Glomerular visceral epithelial cell (primary cell): ENCODE measurements around the gene KCNG2.

Experiments used
- DNase-seq: peaks from one replicate; pipeline ENCODE4 v3.0.0-alpha.2; 2016; ENCODE audit errors: extremely low spot score

KCNG2 gene

GRCh38 chr18:79768745-79769144 is 29.0 kb upstream of the KCNG2 start:
- DNase-seq: no peak

DNA sequence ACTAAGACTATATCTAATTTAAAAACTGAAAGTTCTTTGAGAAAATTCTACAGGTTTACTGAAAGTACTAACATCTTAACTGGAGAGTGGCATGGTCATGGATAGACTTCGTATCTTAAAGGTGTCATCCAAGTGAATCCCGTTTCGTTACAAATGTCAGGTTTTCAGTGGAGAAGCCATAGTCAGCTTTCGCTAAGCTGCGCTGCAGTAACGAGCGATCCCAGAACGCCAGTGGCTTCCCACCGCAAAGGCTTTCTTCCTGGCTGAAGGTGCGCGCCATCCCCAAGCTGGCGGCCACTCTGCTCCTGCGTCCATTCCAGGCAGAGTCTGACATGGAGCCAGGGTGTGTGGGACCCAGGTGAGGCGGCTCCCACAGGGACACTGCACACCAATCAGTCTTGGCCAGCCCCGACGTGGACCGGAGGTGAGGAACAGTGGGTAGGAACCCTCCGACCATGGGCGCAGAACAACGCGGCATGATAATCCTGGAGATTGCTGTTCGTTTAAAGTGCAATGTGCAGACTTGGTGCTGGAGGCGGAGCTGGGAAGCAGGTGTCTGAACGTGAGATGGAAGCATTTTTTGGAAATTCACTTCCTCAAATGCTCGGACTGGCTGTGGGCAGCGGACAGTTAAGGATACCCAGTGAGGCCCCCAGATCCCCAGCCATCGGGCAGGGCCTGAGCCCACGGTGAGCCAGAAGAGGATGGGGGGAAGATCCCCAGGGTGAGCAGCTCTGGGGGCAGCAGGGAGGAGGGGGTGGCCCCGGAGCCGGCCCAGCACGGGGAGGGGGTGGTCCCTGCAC is 27.8 kb upstream of the KCNG2 start:
- DNase-seq: no peak

GRCh38 chr18:79770501-79770815 is 27.3 kb upstream of the KCNG2 start:
- DNase-seq: no peak

GRCh38 chr18:79770826-79771225 is 26.9 kb upstream of the KCNG2 start:
- no peak for DNase-seq

DNA sequence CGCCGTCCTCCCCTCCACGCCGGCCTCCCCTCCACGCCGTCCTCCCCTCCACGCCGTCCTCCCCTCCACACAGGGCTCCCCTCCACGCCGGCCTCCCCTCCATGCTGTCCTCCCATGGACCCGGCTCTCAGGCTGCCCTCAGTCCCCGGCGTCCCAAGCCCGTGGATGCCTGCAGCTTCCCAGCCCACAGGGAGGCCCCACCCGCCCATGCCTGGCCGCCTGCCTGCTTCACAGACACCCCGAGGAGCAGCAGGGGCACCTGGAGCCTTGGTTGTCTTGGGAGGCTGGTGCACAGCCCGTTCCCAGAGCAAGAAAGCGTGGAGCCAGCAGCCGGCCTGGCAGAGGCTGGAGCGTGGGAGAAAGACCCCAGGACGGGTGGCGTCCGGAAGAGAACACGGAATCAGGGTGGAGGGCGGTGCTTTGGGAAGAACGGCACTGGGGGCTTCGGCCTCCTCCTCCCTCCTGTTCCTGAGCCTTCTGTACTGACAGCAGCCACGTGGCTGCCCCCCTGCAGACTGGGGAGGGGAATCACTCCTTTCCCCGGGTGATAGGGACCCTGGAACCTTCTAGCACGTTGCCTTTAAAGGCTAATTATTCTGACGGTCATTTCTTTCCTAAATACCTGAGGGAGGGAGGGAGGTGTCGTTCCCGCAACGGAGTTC is 26.2 kb upstream of the KCNG2 start:
- no peak for DNase-seq

- DNase-seq: no peak
These were observed 25.5 kb upstream of the KCNG2 start for GRCh38 chr18:79772108-79772864.

DNA sequence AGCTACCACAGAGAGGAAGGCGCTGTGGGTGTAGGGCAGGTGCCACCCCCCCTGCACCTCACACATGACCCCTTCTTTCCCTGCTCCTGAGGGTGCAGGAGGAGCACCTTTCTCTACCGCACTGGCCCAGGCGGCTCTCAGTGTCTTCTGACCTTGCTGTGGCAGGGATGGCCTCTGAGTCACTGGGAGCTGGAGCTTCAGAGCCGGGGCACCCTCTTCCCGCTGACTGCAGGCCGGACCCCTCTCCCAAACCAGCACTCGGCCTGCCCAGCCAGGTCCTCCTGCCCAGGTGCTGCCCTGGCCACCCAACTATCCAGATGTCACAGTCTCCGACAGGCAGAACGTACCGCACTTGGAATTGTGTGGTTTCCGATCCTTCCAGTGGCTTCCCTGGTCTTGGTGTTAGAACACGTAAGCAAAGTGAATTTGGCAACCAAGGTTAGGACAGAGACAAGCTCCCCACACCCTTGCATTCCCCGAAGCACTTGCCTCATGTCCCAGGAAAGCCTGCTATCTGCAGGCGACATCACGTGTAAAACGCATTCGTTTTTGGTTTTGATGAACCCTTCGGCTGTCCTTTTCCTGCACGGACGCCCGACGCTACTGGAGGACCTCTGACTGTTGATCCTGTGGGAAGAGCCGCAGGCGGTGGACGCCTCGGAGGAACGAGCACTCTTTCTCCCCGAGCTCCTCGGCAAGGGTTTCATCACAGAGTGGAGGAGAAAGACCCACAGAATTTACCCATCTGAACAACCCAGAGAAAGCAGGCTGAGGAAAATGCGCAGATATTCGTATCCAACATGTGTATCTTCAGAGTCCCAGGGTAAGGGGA is 24.7 kb upstream of the KCNG2 start:
- DNase-seq: no peak

DNA sequence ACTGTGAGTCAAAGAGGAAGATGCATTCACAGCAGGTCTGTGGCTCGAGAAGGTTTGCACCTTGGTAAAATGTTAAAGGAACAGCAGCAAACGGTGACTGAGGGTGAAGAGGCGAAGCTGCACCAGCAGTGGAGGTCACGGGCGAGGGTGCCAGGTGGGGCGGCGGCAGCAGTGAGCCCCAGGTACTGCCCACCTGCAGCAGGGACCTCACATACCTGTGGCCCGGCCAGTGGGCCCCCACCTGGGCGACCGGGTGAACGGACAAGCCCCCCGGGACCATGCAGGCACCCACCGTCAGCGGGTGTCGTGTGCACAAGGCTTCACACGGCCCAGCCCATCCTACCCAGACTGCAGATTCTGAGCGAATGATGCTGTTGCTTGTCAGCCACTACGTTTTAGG is 23.6 kb upstream of the KCNG2 start:
- DNase-seq: no peak

DNA sequence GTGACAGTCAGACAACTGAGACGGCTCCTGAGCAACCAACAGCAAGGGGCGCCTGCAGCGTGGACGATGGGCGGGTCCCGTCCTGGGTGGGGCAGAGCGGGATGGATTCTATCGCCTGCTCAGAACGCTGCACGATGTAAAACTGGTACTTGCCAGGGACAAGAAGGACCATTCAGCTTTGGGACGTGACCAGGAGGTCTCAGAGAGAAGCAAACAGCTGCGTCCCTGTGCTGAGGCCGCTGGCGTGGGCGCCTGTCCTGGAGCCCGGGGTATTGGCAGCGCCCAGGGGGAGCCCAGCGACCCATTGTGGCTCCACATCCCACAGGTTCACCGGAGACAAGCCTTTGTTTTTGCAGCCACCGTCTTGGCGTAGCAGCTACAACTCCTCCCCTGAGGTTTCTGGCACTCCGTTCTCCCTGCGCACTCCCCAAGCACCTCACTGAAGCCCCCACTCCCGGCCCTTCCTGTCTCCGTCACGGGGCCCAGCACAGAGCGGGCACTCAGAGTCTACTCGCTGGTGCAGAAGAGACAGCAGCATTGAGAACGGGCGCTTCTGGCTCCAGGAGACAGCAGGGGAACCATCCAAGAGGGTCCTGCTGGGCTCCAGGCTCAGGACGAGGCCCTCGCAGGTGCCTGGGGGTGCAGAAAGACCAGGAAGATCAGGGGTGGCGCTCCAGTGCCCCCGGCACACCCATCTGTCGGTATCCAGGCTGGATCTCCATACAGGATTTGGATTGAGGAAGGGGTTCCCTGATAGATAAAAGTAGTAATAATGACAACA is 22.1 kb upstream of the KCNG2 start:
- DNase-seq: no peak

- DNase-seq: no peak
These were observed 21.1 kb upstream of the KCNG2 start for GRCh38 chr18:79776674-79777073.

DNA sequence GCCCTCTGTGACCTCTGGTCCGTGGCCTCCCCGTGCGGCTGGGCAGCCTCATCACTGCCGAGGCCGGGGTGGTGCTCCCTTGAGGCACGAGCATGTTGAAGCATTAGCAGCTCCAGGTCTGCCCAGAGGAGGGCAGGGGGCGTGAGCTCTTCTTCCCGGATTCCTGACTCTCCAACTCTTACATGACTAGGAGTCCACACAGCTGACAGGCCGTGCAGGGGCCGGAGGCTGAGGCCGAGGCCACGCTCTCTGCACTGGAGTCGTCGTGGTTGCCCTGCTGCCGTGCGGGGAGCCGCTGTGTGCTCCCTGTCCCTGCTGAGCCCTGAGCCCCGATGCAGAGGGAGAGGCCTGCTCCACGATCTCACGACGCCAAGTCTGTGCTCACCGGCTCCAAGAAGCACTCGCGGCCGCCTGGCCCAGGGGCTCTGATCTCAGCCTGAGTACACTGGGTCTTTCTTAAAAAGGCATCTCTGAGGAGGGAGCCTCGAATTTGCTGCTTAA is 19.4 kb upstream of the KCNG2 start:
- no peak for DNase-seq

- no peak for DNase-seq
These were observed 18.6 kb upstream of the KCNG2 start for GRCh38 chr18:79779021-79779699.

DNA sequence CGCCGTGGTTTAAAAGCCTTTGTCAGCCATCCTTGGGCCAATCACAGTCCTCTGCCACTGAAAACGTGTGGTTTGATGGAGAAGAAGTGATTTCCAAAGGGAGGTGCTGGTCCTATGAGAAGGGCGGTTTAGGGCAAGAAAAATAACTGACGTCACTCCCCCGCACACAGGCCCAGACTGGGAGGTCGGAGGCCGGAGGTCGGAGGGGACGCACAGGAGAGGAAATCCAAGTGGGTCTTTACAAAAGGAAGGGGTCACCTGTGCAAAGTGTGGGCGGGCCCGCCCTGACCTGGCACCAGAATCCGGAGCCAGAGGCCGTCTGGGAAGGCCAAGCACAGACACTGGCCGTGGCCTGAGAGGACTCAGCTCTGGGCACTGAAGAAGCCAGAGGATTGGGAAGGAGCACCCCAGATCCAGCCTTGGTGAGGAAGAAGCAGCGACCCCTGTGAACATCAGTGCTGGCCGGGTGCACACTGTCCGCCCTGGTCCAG is 18.0 kb upstream of the KCNG2 start:
- DNase-seq: no peak

DNA sequence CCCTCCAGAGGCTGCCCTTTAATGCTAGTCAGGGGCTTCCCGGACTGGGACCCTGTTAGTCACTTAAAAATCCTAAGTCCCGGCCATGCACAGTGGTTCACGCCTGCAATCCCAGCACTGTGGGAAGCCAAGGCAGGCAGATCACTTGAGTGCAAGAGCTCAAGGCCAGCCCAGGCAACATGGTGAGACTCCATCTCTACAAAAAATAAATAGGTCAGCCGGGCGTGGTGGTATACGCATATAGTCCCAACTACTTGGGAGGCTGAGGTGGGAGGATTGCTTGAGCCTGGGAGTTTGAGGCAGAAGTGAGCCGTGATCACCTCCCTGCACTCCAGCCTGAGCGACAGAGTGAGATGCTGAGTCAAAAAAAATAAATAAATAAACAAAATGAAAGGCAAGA is 17.2 kb upstream of the KCNG2 start:
- no peak for DNase-seq

DNA sequence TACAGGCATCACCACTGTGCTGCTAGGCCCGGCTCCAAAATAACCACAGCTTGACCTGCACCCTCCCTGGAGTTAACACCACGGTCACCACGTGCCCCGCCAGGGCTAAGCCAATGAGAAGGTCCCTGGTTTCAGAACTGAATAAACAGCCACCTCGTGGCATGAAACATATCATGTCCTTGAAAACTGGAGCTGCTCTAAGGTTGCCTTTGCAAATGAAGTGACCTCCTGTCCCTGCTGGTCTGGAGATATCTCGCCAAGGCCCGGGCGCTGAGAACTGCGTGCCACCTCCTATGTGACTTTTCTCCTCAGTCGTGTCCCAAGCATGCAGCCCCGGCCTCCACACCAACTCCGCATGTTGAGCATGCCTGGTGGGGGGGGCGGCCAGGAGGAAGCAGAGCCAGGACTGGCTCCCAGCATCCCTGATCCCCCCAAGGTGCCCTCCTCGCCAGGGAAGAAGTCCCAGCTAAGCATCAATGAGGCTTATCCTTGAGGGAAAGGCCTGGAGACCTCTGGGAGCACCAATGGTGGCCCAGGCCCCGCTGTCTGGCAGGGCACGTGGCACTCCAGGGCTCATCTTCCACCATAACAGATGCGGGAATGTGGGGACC is 16.3 kb upstream of the KCNG2 start:
- no peak for DNase-seq

DNA sequence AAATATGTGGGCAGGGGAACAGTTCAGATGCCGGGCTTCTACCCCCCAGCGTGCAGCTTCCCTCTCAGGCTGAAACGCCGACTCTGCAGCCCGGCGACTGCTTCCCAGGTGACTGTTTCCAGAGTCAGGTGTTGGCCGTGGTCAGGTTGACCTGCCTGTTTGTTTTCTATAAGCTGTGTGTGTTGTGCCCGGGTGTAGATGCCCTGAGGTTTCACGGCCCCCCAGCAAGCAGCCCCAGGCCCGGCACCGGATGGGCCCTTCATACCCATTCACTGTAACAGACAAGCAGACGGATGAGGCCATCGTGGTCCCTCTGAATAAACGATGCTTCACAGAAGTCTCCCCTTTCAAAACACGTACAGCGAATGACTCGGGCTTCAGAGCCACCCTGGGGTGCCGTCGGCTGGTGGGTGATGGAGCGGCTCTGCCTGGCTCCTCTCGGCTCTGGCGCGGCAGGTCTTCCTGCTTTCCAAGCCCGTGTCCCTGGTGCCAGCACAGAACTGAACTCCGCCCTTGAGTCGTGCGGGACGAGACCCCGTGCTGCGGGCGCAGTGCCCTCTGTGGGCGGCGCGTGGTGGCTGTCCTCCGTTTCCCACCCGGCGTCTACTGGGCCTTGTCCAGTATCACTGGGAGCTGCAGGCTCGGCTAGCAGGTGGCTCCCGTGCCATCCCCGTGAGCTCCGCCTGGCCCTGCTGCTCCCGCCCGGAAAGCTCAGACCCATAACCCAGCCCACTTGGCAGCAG is 15.0 kb upstream of the KCNG2 start:
- no peak for DNase-seq

DNA sequence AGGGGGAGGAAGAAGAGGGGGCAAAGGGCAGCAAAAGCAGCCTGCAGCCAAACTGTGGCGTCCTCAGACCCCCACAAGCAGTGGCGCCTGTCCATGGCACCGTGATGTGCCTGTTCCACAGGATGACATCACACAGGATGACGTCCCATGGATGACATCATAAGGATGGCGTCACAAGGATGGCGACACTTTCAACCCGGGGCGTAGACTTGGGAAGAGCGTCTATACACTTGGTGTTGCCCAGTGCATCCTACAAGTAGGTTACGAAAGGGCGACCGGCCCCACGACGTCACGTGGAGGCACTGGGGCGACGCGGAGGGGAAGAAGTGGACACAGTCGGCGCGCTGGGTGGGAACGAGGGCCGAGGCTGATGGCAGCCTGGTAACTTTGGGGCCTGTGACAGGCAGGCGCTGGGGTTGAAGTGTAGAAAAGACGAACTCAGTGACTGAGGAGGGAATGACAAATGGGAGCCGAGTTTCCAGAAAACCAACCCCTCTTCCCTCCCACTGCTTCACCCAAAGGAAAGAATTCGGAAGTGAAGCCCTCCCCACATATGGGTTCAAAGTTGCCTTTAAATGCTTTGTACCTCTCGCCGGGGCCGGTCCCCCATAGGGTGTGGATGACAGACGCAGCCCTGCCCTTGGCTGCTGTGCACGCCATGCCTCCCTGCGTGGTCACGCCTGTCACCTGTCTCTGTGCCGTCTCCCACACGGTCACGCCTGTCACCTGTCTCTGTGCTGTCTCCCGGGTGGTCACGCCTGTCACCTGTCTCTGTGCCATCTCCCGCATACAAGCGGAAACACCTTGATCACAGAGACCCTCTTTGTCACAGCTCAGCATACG is 13.4 kb upstream of the KCNG2 start:
- no peak for DNase-seq
